ENCODE data around the gene TEAD1.
A peak's percentile ranks its signal among the peaks of the same experiment; 100 is the strongest.

The TEAD1 gene

DNA sequence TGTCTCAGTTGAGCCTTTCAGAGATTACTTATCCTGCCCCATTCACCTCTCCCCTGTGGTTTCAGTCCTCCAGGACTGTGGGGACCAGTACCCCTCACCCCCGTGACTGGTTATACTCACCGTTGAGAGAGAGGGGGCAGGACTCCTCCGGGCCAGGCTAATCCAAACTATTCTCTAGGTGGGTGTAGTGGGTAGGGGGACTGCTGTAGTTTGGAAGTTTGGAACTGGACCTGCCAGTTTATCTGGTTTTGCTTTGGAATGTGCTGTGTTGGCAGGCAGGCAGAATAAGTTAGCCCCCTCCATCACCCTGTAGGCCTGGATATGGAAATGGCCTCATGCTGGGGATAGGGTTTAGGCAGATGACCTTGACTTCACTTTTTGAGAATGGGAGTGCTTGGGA lies 13.5 kb downstream of the TEAD1 start:
- DNase-seq, result no peak

DNA sequence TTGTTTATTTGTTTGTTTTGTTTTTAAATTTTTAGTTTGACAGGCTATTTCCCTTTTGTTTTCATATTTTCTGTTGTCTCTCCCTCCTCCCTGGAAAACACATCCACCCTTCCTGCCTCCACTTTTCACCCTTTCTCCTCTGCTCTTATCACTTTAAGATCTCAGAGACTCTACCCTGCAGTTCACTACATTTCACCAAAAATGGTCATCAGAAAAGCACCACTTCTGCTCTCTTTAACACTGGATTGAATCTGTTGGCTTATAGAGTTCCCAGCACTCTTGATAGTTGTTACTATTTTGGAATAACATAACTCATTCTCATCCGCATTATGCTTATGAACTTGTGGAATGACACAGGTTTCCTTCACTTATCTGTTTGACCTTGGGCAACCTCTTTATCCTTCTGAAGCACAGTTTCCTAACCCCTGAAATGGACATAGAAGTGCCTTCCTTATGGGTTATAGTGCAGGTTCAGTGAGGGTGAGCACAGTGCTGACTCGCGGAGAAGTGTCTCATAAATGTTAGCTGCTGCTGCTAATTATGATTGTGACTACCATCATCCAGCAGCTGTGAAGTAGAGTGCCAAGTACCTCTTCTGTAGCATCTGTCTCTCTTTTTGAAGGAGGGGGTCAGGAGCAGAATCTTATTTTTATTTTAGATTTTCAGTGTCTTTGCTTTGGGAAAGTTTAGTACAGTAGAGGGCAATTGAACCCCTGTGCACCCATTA lies 15.0 kb downstream of the TEAD1 start:
- no peak for DNase-seq

DNA sequence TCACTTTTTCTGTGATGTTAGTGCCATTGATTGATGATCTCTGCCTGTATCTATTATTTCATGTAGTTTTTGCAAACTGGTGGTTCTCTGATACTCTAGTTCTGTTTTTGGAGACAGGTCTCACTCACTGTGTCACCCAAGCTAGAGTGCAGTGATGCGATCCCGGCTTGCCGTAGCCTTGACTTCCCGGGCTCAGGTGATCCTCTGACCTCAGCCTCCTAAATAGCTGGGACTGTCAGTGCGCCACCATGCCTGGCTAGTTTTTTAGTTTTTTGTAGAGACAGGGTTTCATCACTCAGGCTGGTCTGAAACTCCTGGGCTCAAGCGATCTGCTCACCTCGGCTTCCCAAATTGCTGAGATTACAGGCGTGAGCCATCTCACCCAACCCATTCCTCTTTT lies 16.4 kb downstream of the TEAD1 start:
- no peak for DNase-seq

DNA sequence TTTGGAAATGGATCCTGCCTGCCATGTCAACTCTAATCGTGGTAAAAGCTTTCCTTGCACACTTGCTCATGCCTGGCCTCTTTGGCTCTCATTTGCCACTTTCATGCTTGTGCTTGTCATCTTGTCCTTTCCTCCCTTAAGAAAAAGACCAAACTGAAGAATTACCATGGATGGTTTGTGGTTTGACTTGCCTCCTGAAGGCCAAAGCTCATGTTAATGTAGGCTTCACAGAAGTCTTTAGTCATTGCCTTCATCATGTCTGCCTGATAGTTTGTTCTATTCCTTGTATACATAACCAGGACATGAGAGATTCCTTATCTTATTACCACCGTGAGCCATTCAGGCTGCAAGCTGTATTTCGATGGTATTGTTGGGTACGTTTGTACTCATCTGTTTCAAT lies 17.3 kb downstream of the TEAD1 start:
- DNase-seq, result no peak

DNA sequence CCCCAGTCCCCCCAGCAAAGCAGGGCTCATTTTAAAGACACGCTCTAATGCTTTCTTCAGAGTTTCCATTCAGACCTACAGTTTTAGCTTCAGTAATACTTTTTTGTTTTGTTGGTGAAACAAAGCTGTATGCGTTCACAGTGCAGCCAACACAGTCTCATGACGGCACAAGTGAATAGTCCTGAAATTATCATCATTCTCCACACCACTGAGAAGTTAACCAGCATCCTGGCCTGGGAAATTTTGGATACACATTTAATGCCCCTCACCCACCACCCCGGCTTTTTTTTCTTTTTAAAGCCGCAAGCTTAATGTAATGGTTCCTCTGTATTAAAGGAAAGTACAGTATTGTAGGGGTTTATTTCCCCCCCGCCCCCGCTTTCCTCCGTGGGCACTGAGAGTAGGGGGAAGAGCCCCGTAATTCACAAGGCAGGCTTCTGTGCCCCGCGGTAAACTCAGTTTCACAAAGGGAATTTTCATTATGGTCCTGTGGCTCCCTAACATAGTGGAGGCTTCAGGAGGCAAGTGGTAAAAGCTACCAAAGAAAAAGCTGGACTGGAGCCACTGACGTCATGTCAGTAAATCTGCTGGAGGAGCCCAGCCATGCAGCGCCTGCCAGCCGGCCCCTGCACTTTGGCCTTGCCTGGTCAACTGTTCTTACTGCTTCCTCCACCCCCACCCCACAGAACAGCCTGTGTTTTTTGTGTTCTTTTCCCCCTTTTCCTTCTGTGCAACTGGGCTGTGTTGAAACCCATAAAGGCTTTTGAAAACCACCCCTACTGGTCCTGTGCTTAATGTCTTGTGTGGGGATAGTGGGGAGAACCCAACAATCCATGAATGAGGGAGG lies 18.2 kb downstream of the TEAD1 start:
- peak; percentile 91 for DNase-seq

DNA sequence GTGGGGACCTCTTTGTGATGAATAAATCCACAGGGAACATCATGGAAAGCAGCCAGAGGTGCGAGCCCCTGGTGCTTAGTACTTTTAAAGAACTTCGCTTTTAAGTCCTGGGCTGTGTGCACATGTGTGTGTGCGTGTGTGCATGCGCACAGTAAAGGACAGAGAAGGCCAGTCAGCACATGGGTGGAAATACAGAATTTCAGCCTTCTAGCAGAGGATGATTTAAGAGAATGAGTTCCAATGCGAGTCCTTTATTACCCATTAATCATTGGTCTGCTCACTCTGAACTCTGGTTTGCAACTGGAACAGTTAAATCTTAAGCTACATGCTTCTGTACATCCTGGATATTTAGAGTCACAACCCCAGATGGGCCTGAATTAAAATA lies 18.9 kb downstream of the TEAD1 start:
- no peak for DNase-seq

DNA sequence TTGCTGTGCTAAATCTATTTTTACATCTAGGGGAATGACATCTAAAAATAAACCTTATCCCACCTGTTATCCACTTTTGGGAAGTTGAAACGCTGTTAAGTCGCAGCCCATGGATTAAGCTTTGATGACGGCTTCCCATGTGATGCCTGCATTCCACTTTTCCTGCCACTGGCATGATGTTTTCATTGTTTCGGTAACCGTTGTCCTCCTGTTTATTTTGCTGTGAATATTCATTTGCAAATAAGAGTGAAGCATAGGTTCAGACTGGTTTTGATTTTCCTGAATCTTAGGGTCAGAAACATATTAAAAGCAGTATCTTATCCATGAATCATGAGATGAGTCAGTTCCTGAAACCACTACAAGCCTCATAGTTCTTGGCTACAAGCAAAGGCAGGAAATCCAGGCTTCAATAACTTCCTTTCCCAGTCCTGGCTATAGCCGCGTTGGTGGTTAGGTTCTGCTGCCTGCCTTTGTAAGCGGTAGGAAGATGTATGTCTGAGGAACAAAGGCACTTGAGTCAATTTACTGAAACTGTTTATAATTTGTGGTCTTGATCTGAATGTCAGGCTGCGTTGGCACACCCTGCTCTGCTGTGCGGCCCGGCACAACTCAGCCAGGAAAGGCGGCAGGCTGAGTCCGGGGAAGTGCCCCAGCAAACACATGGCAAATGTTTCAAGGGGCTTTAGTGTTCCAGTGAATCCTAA lies 19.4 kb downstream of the TEAD1 start:
- peak; percentile 86 for DNase-seq

DNA sequence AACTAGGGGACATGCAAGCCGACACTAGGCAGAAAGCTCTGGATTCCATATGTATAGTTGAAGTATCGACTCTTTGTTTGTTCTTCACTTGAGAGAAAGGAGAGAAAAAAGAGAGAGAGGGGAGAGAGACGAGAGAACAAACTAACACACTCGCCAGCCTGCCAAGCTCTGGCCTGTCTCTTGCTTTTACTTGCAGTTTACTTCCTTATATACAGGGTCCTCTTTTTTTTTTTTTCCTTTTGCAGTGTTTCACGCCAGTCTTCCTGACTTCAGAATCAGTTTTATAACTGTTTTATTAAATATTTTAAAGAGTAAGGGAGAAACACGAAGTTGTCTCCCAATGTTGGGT lies 19.9 kb downstream of the TEAD1 start:
- no peak for DNase-seq

DNA sequence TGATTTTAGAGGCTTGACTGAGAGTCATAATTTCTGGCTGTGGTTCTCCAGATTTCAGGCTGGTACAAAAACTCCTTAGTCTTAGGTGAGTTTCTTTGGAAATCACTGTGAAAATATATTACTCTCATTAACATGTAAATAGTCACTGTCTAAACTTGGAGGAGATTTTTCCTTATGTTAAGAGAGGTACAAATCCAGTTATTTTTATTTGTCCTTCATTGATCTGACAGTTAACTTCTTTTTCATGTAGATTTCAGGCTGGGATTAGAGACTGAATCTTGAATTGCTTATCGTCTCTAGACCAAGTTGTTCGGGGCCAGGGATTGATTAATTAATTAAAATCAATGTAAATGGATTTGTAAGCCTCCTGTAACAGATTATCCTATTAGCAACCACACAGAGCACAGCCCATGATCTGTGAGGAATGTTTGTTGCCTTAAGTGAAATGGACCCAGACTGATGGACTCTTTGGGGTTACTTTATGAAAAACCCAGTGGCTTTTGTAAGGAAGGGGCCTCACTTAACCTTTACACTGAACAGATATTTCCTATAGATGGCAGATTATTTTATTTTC lies 21.1 kb downstream of the TEAD1 start:
- no peak for DNase-seq

DNA sequence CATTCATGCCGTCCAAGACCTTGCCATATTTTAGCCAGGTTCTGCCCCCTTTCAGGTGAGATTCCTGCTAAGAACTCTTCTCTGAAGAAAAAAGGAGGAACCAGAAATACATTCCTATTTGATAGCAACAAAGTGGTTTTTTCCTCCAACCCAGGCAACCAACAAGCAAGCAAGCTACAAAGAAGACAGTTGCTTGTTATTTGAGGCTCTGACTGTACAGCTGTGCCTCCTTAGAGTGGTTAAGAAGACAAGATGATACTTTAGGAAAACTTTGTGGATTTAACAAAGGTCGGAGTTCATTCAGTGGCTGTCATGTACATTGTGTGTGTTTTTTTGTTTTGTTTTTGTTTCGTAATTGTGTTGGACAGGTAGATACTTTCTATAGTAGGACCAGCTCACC lies 21.7 kb downstream of the TEAD1 start:
- no peak for DNase-seq

DNA sequence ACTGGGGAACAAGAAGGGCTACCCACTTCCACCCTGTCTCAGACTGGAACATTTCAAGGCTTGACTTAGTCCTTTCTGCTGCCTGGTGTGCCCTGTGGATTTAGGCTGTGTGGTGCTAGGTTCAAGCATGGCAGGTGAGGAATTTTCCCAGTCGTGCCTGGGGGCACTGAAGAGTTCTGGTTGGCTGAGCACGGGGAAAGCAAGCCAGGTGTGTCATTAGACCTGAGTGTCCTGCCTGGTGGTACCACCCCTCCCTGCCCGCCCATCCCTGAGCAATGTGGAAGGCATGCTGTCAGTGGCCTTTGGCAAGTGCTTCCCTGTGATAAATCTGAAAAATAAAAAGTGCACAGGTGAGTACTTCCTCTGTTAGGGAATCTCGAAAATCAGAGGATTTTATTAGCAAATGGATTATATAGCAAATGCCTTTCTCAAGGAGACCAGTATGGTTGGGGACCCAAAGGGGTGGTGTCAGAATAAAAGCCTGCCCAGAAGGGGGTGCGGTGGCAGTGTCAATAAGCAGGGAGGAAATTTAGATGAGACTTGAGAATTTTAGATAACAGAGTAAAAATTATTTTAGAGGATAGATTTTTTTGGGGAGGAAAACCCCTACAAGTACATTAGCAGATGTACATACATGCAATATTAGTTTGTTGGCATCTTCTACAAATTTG lies 22.8 kb downstream of the TEAD1 start:
- no peak for DNase-seq

DNA sequence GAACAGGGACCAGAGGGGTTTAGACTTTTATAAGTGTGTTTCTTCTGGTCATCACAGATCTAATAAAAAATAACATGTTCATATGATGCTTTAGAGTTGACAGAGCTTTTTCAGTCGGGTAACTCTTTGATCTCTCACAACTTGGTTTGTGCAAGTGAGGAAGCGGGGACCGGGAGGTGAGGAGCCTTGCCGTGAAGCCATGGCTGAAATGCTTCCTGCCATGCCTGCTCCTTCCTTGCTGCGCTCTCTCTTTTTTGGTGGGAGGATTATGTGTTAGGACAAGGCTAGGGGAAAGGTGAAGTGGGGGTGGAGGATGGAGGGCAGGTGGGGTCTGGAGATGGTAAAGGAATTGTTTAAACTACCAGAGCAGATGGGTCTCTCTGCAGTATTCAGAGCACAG lies 23.8 kb downstream of the TEAD1 start:
- DNase-seq, result no peak

DNA sequence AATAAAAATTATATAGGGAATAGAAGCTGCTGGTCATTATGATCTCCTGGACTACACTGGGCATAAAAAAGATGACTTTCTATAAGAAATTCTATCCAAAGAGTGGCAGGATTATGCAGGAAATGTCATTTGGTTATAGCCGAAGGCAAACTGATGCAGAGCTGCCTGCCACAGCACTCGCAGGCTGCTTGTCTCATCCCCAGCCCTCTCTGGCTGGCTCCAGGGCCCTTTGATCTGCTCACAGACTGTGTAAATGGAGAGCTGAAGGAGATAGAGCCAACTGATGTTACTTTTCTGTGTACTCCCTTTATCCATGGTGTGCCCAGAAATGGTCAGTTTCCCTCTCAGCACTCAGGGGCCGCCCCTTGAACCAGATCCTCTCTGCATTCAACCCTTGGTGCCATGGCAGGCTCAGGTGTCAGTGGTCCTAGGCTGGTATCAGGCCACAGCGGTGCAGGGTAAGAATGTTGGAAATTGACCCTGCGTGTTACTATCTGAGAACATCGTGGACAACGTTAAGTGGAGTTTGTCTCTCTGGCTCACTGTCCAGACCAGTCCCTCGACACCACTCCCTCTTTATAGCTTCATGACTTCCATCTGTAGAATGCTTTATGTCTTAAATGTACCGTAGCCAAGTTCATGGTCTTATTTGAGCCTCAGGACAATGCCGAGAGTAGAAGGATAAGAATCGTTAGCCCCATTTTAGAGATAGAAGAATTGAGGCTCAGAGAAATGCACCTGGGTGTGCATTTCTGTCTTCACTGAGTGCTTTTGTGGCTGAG lies 27.8 kb downstream of the TEAD1 start:
- no peak for DNase-seq

DNA sequence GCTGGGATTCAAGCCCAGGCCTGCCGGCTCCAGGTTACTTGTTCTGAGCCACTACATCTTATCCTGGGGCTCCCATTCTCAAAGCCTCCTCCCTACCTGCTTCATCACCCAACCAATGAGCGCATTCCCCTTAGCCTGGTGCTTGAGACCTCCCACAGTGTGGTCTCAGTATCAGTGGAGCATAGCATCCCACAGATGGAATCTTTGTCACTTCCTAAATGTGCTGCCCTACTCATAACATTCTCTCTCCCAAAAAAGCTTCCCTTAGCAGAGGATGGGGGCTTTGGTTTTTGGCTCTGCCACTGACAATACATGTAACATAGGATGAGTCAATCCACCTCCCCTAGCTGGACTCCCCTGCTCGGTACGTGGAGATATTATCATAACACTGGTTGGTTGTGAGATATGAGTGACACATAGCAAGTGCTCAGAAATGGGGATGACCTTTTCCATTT lies 28.8 kb downstream of the TEAD1 start:
- DNase-seq, result no peak

DNA sequence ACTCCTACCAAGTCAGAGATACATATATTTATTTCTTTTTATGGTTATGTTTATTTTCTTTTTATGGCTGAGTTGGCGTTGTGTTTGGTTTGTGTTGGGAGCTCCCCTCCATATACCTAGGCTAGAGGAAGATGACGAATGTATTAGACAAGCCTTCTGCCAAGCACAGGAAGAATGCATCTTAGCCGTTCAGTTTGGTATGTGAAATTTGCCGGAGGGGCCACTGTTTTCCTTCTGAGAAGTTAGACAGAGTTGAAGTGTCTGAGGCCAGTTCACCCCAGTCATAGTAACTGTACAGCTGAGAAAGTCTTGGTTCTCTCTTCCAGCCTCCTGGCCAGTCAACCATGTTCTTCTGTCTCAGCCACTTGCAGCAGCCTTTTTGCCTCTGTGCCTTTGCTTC lies 29.8 kb downstream of the TEAD1 start:
- no peak for DNase-seq

DNA sequence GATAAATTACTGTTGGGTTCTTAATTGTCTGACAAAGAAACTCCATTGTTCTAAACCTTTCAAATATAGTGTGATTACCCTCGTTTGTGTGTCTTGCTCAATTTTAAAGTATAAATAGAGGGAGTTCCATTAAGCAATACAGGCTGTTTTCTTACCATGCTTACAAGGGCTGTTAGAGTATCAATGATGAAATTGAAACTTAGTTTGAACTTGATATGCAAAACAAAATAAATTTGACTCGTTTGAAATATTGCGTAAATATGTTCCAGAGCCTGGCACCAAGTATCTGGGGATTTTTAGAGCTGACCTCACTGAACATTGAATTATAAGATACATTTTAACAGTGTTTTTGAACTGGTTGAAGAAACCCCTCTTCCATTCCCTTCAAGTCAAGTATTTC lies 31.7 kb downstream of the TEAD1 start:
- no peak for DNase-seq

DNA sequence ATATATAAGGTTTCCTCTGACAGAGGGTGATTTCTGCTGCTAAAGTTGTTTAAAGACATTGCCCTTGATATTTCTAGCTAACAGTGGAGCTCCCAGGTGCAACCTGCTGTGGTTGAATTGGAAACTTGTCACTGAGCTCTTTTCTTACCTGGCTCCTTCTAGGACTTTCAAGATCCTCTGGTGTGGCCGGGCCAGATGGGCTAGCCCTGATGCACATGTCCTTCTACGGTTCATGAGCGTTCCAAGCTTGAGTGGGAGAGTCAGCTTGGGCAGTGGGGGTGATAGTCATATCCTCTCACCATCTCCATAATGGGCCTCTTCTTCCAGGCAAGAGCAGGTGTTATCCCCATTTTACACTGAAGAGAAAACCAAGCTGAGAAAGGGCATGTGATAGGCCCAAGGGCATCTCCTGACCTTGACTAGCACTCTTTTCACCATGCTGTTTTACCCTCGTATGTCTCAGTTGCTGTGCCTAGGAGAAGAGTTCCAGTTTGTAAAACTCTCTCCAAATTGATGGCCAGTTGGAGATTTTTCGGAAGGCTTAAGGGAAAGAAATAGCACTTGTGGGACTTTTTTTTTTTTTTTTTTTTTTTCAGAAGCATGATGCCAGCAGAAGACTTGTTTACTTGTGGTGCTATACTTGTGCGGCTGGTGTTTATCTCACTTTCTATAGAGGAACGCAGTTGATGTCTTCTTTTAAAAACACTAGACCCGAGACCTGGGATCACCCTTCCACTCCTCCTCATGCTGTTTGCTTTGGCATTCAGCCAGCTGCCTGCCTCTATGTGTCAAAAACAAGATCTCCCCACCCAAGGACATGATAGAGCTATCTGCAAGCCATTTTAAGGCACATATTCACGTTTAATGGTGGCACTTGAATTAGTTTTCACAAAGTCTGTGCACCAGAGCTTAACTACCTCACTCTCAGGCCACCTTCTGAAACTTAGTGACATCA lies 32.6 kb downstream of the TEAD1 start:
- no peak for DNase-seq

DNA sequence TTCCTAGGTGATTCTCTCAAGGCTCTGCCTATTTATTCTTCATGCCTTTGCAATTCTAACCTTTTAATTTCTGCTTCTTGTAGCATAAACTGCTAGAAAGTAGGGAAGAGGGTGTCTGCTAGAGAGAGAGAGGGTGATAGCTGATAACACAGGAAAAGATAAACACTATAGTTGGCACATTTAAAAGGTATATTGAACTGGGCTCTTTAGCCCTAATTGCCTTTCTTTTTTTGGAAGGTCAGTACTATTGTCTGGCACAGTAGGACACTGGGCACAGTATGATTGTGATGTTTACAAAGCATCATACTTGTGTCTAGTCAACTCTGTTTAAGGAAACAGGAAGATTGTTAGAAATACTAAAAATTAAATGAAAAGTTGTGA lies 33.3 kb downstream of the TEAD1 start:
- no peak for DNase-seq

DNA sequence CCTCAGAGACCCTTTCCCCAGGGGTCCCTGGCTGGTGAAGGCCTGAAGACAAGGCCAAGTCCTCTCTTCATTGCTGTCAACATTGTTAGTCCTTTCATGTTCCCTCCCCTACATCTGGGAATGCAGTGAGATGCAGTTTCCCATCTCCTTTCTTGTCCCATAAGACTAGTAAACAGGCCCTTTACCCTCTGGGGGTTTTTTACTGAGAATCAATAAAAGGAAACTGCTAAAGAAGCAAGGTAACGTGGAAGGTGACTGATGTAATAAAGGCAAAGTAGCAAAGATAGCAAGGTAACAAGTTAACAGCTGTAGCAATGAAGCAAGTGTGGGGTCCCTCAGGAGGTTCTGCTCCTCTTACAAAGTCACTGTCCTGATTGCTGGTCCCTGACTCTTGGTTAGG lies 37.3 kb downstream of the TEAD1 start:
- no peak for DNase-seq

DNA sequence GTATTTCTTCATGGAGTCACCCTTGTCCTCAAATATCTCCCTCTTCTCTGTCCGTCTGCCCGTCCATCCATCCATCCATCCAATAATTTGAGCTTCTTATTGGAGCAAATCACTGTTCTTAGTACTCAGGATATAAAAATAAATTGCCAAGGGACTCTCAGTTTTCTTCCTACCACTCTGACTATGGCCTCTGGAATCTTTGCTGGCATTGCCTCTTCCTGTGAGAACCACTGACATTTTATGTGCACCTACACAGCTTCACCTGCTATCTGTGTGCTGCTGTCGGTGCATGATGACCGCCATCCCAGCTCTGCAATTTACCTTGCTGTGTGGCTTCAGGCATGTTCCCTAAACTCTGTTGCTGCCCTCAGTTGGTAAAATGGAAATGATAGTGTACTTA lies 37.9 kb downstream of the TEAD1 start:
- DNase-seq, result no peak

DNA sequence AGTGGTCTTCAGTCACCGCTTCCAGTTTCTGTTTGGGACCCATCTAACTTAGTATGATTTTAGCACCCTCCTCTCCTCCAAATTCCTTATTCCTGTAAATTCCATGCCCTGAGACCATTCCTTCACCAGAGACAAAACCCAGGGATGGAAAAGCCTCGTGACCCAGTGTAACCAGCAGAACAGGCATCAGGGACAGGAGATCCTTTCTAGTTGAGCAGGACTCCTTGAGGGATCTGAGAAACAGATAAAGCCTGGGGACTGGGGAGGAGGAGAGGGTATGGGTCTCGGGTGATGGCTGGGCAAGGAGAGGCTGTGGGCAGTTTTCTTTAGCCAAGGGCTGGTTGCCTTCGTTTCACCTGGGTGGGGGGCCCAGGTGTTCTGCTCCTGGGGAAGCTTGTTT lies 40.9 kb downstream of the TEAD1 start:
- no peak for DNase-seq

Measured in femur (tissue), 1 donor.